UCSD-AML1 (cell line): ENCODE measurements around the gene SCN4A.
"Not testable (repeated sequence)": the region's sequence is repeated elsewhere in the genome, so short reads cannot be mapped to it uniquely, and the experiment has no call there.

Experiments used
- DNase-seq: peaks from one replicate; lab custom pipeline; 2025; ENCODE audit not compliant: unreplicated experiment; lab: John Stamatoyannopoulos, UW

Gene SCN4A

DNA sequence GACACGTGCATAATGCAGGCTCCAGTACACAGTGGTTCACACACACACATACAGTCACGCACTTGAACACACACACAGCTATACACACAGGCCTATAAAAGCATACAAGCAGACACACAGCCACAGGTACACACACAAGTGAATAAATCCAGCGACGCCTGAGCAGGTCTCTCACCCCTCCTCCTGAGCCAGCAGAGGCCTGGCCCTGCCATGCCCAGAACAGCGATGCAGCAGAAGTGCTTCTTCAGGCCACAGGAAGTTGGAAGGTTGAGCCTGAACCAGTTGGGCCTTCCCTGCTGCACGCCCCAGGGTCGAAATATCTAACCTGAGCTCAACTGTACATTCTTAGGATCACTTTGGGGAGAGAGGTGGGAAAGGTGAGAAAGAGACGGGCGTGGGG lies 33.3 kb downstream of the SCN4A start:
- no peak for DNase-seq

DNA sequence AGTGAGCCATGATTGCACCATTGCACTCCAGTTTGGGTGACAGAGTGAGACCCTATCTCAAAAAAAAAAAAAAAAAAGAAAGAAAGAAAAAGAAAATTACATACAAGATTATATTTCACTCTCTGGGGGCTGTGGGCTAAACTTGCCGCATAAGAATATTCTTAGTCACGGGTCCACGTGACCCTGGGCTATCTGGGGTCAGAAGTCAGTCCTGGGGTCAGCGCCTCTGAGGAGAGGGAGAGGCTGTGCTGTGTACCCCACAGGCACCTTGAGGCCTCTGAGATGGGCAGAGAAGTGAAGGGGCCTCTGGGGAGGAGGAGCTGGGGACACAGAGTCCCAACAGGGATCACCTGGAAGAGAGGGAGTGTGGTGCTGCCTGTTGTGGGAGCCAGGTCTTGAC lies 34.8 kb downstream of the SCN4A start:
- DNase-seq, result no peak

DNA sequence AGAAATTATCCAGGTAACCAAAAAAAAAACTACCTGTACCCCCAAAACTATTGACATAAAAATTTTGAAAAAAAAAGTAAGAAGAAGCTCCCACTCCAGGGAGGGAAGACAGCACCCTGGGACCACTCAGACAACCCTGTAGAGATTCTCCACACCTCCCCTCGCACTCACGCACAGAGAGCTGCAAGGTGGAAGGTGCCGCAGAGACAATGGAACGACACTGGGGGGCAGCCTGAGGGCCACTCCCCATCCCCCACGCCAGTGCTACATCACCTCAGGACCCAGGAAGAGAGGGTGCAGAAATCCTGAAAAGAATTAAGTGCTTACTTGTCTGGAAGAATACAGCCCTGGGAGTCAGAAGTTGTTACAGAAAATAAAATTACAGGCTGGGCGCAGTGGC lies 35.4 kb downstream of the SCN4A start:
- DNase-seq, result no peak

DNA sequence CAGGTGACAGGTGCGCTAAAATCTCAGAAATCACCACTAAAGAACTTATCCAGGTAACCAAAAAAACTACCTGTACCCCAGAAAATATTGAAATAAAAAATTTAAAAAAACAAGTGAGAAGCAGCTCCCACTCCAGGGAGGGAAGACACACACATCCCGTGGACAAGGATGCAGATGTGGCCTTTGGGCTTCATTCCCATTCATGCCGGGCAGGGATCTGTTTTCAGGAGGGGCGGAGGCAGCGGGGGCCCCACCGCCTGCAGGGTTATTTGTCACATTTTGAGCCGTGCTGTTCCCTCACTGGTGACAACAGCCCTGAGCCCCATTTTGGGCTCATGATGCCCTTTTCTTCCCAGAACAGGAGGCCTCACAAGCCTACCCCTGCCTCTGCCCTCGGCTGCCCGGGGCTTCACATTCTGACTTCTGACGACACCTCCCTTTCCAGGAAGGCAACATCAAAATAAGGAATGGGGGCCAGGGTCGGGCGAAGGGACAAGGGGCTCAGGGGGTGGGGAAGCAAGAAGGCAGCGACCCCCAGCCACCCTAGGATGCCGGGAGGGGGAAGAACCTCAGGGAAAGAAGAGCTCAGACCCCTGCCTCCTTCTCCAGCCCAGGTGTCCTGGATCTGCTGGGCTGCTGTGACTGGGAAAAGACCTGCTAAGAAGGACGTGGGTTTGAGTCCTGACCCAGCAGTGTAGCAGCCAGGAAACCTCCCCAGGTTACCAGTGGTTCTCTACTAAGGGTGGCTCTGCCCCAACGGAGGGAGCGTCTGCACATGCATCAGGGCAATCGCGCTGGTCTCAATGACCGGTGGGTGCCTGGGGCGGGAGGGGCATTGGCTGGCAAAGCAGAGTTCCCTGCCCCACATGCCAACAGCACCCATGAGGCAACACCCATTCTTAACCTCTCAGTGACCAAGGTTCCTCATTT lies 38.3 kb downstream of the SCN4A start:
- no peak for DNase-seq

DNA sequence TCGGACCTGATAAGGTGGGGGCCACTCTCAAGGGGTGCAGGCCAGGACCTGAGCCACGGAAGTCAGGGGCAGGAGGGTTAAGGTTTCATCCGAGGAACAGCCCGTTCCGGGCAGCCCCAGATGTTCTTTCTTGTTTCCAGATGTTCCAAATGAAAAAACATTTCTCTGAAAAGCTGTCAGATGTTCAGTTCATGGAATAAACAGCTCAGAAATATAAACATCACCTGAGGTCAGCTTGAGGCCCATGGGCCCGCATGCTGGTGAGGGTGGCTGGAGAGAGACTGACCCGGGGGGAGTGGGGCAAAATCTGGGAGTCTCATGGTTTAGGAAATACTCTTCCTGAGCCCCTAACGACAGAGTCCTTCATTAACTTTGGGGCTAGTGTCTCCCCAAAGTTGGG lies 39.1 kb downstream of the SCN4A start:
- no peak for DNase-seq

DNA sequence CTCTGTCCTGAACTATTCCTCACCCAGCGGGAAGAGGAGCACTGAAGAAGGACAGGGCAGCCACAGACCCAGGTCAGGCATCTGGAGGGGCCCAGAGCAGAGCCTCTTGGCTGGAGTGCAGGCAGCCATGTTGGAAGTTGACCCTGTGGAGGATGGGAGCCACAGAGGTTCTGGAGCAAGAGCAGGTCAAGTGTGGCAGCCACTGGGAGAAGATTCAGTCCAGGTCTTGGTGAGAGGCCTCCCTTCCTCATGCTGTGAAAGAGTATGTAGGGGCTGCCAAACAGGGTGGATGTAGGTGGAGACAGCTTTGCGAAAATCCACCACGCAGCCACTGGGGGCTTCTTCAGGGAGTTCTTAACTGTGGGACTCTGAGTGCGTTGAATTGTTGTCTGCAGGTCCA lies 40.0 kb downstream of the SCN4A start:
- no peak for DNase-seq

DNA sequence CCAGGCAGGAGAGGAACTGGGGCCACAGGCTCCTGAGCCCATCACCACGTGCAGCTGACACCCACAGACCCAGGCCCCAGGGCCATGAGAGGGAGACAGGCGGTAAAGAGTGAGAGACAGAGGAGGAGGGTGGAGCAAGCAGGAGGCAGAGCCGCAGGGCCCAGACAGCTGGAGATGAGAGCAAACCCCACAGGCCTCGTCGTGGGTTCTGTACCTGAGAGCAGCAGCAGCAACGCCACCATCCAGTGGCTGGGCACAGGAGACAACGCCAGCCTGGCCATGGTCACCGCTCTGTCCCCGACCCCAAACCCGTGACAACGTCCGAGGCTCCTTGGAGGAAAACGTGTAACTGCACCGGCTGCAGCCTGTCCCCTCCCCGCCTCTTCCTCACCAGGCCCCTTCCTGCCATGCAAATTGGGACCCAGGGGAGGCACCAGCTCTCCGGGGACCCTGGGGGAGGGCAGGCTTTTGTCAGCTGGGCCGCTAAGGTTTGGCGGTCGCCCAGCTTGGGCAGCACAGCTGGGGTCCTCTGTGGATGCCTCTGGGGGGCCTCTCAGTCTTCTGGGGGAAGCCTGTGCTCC lies 40.6 kb downstream of the SCN4A start, which contains the start of gene CD79B:
Gene CD79B, minus strand, starts transcription at position 351 of the 581 bp plus-strand sequence. Its CDS starts 70 bp downstream, at position 281.
- DNase-seq, result peak; percentile 58

DNA sequence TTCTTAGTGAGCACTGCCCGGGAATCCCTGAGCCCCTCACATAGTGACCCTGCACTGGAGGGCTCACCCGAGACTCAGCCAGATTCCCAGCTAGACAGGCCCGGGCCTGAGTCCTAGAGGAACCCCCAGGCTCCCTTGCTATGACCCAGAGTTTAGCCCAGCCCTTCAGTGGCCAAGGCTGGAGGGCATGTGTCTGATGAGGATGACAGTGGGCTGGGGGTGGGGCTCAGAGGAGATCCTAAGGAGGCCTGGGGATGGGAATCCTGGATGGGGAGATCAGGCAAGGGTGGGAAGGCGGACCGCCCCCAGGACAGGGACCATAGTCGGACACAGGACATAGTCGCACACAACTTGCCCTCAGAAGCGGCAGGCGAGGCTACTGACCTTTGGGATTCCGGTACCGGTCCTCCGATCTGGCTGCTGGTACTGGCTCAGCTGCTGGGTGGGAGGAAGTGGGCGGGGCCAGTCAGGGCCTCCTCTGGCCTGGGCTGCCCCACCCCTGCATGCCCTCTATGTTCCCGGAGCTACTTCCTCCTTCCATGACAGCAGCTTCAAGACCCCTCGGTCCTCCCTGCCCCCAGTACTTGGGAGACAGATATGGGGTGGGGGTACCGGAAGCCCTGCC lies 41.7 kb downstream of the SCN4A start:
- DNase-seq, result peak; percentile 75

DNA sequence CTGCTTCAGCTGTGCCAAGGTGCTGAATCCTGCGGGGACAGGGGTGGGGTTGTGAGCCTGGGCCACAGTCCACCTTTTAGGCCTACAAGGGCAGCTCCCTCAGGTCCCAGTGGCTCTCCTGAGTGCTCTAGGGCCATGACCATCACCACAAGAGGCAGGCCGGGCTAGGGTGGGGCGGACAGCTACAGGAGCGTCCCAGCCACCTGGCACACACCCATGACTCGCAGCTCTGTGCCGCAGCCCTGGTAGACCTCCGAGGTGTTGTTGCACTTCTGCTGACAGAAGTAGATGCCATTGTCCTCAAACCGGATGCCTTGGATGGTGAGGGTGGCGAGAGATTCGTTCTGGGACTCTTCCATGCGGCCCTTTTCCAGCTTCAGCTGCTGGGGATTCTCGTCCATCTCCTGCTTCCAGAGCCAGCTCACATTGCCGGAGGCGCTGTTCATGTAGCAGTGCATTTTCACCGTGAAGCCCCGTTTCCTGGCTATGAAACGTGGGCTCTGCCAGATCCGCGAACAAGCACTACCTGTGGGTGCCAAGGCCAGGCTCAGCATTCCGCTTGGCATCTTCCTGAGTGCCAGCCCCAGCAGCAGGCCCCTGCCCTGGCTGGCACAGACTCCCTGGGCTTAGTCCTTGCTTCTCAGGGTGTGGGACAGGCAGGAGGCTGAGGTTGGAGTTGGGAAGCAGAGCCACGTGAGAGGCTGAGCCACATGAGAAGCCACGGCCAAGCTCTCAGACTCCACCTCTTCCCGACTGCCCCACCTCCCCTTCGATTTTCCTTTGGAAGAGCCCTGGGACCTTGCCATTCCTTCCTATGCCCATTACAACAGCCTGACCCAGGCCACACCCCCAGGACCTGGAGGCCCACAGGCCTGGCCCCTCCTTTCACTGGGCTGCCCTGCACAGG lies 42.6 kb downstream of the SCN4A start:
- no peak for DNase-seq

DNA sequence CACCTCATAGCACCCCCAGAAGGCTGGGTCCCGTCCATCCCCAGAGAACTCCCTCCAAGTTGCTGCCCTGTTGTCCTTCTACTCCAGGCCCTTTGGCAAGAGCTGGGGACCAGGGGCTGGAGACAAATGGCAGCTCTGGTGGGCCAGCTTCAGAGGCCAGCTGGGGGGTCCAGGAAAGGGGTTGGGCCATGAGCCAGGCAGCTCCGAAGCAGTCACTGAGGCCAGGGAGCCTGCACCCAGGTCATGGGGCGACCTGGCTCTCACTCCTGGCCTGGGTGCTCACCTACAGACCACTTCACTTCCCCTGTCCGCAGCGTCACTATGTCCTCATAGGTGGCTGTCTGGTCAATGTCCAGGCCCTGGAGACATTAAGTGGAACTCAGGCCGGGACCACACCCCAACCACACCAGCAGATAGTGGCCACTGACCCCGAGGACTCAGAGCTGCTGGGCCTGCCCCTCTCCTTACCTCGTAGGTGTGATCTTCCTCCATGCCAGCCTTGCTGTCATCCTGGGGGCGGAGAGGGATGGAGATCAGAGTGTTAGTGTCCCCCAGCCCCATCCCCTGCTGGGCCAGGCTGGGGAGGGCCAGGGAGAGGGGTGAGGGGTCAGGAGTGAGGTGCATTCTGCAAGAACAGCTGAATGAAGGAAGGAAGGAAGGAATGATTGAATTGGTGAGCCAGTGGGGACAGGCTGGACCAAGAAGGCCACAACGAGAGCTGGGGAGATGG lies 43.6 kb downstream of the SCN4A start:
- DNase-seq, result no peak

DNA sequence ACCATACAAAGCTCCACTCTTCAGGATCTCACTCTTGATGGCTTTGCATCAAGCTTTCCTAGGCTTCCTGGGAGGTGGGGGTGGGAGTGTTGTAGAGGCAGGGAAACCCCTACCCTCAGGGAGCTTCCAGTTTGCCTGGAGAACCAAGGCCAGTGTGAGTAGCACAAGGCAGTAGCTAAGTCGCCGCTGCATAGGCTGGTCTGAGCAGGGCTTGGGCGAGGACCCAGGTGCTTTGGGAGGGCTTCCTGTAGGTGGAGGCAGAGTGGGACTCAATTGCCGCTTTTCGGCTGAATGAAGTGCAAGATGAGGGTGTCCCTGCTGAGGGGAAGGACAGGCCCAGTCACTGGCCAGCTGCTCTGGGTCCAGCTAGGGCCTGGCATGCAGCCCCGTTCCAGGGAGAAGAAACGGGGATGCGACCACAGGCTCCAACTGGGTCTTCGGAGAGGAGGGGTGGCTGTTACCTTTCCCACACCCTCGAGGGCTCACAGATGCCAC lies 44.5 kb downstream of the SCN4A start:
- no peak for DNase-seq

DNA sequence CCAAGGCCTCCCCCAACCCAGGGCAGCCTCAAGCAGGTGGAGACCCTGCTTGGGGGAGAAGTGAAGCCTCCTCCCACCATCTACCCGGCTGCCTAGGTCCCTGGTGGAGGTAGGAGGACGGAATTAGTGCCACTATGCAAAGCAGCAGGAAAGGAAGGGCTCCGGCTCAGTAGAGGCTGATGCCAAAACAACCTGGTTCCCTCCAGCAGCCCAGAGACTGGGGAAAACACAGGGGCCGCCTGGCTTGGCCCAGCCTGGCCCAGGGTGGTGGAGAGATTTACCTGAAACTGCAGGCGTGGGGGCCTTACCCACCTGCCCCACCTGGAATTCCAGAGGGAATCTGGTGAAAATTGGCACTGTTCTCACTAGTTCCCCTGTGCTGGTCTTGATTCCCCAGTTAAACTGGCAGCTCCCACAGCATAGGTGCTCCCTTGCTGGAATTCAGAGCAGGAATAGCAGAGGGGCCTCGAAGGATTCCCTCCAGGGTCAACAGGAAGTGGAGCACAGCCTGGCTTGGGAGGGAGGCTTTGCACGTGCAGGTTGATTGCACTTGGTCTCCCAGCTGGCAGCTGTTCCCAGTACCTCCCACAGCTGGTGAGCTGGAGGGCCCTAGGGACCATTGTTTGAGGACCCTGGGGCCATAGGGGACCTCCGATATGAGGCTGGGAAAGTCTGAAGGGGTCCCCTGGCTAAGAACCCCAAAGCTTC lies 45.1 kb downstream of the SCN4A start:
- no peak for DNase-seq

DNA sequence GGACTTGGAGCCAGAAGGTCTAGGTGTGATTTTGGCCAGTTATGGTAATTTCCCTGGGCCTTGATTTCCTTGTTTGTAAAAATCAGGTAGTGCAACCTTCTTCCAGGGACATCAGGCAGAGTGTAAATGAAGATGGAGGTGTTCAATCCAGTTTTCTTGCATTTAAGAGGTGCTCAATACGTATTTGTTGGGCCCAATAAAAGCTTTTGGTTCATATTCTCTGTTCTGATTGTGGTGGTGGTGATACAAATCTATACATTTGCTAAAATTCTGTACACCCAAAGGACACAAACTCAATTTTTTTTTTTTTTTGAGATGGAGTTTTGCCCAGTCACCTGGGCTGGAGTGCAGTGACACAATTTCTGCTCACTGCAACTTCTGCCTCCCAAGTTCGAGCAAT lies 46.6 kb downstream of the SCN4A start:
- DNase-seq, result no peak

DNA sequence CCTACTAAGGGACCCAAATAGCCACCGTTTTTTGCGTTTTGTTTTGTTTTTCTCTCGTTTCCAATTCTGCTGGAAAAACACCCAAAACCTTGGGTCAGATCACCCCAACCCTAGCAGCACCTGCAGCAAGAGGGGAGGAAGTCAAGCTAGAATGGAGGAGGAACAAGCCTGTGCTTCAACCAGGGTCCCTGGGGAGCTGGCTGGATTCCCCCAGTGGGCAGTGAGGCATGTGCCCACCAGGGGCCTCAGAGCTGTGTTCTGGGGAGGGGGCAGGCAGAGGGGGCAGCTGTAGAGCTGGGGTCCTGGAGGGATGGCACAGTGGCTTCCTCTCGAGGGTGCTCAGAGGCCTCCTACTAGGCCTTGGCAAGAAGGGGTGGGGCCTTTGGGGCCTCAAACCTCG lies 47.1 kb downstream of the SCN4A start:
- DNase-seq, result no peak

DNA sequence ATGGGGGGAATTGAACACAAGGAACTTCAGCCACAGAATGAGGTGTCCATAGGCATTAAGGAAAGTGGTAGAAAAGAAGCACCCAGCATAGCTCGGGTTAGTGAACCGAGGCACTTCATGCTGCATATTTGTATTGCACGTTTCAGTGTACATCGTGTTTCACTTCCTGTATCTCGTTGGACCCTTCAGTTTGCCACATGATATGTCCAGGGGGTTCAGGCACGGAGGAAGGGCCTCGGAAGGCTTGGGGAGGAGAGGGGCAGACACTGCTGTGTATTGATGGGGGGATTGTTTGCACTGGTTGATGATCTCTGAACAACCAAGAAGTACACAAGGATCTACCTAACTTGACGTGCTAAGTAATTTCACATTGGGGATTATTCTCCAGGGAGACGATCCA lies 50.3 kb downstream of the SCN4A start:
- DNase-seq, result not testable (repeated sequence)

DNA sequence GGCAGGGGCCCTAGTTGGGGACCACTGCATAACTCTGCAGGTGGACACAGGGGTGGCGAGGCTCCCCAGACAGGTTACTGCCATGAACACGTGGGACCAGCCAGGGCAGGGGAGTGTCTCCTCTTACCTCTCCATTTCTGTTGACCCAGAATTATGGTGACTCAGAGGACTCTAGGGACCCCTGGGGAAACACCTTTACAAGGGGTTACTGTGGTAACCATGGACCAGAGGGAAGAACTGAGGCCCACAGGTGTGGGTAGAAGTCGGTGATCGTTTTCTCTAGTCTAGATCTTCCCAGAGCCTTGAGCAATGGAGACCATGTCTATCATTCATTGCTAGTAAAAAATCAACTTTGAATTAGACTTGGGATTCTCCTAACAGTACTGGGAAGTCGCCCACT lies 51.9 kb downstream of the SCN4A start:
- not testable (repeated sequence) for DNase-seq

DNA sequence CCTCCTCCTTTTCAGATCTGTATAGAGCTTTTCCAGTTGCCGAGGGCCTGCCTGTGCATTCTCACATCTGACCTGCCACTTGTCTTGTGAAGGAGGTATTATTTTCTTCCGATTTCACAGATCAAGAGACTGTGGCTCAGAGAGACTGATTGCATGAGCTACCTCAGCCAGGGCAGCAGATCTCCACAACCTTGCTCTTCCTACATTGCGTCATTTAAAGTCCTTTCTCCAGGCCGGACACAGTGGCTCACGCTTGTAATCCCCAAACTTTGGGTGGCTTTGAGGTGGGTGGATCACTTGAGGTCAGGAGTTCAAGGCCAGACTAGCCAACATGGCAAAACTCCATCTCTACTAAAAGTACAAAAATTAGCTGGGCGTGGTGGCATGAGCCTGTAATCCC lies 52.7 kb downstream of the SCN4A start:
- not testable (repeated sequence) for DNase-seq

DNA sequence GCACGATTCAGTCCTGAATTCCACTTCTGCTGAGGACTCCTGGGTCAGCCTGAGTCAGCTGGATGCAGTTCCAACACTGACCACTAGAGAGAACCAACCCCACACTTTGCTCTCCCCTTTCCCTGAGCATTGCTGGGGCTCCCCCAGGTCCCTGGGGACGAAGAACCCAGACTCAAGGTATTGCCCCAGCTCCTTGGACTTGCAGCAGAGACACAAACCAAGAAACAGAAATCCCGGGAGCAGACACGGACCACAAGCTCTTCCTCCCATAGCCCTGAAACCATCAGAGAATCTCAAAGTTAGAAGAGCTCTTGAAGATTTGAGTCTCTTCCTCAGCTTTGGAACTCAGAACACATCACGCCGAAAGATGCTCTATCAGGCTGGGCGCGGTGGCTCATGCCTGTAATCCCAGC lies 53.4 kb downstream of the SCN4A start:
- peak; percentile 70 for DNase-seq

DNA sequence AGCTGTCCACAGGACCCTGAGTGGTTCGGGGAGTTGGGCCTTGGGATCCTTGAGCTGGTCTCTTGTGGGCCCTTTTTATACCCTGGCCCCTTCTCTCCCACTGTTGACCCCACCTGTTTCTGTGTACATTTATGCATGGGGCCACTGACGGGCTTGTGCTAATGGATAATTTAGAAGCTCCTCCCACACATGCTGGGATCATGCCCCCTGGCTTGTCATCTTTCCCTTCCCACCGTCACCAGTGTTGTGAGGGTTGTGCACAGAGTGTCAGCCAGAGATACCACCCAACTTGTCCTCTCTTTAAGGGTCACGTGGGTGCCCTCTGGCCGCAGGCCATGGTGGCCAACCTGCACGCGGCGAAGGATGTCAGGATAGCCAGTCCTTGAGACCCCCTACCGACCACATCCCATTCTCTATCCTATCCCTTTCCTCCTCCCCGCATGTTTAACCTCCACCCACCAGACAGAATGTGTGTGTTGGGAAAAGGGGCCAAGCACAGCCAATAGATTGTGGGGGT lies 53.9 kb downstream of the SCN4A start, which contains the start of gene GH1:
Gene GH1, minus strand, starts transcription at position 51 of the 517 bp plus-strand sequence. CDS start 63 bp downstream, outside the sequence.
- DNase-seq, result not testable (repeated sequence)
